K562 (cell line): ENCODE data around the gene OBSCN. TPM values are rescaled to one million over a fixed set of nuclear protein-coding genes. Genes with fewer than 3 reads are reported as not detected.
A peak's percentile ranks its signal among the peaks of the same experiment; 100 is the strongest.

Source experiments
- E2F6 ChIP-seq, 2 experiments: IDR thresholded peaks; 2 replicates each; pipeline ENCODE4 v1.6.1; 2011; ENCODE audit warnings: borderline replicate concordance in 1 of 2, control low read depth in 1 of 2, low read depth in 1 of 2, low read length in 1 of 2, mild to moderate bottlenecking in 1 of 2, mixed read lengths in 1 of 2, moderate library complexity in 1 of 2; ENCODE audit not compliant: insufficient read depth in 1 of 2, insufficient read length in 1 of 2, poor library complexity in 1 of 2, severe bottlenecking in 1 of 2; ENCODE audit errors: extremely low read depth in 1 of 2
- GABPB1 ChIP-seq: sonication (generic); formaldehyde crosslinking; IDR thresholded peaks from 2 replicates; pipeline ENCODE4 v1.8.0; 2022; ENCODE audit warnings: mild to moderate bottlenecking, missing genetic modification reagents
- L3MBTL2 ChIP-seq: fragments of 450-650 bp; IDR thresholded peaks from 2 replicates; pipeline ENCODE4 v1.6.1; 2016; ENCODE audit warnings: mild to moderate bottlenecking, moderate library complexity
- MGA ChIP-seq: fragments of 450-650 bp; IDR thresholded peaks from 2 replicates; pipeline ENCODE4 v1.6.1; 2016; ENCODE audit warnings: mild to moderate bottlenecking, moderate library complexity
- NCOA2 ChIP-seq, 2 experiments: fragments of 450-650 bp; IDR thresholded peaks; 2 replicates each; pipeline ENCODE4 v1.6.1; 2018; ENCODE audit warnings: mild to moderate bottlenecking in 2 of 2, moderate library complexity in 1 of 2; ENCODE audit not compliant: partially characterized antibody in 2 of 2
- NFXL1 ChIP-seq: fragments of 450-650 bp; formaldehyde crosslinking; IDR thresholded peaks from 2 replicates; pipeline ENCODE4 v1.4.0; 2021; ENCODE audit warnings: mild to moderate bottlenecking
- TSC22D4 ChIP-seq: fragments of 450-650 bp; IDR thresholded peaks from 2 replicates; pipeline ENCODE4 v1.6.1; 2016; ENCODE audit warnings: missing genetic modification characterization, missing biosample characterization, control low read depth
- polyA plus RNA-seq, 8 experiments: library from polyadenylated mRNA; depleted of rRNA in 4 of 8; stranded (reverse) in 5 of 8; unstranded in 3 of 8; fragments of >200 nt; fragmentation: Nextera tagmentation in 2 of 8; fragmentation: Illumina TruSeq in 1 of 8; extraction: Ambion mirVana in 2 of 8; extraction: Trizol in 1 of 8; gene quantifications; 2 replicates each; pipeline versions ENCODE4 v1.2.1 to v1.2.3, GENCODE V29; 2011 to 2014; ENCODE audit warnings: inconsistent platforms in 1 of 8, missing spikeins in 1 of 8
- total RNA-seq, 7 experiments: library from RNA; depleted of rRNA in 6 of 7; stranded (reverse); fragments of >200 nt in 6 of 7; fragmentation: Illumina TruSeq in 2 of 7; extraction: Trizol in 2 of 7; gene quantifications; 2 replicates each; pipeline versions ENCODE4 v1.2.1 to v1.2.3, GENCODE V29; 2011 to 2021; ENCODE audit warnings: low replicate concordance in 1 of 7

The OBSCN gene
- total and polyA plus RNA-seq, 9 of the 15 experiments (the other 6 are each of a cell fraction or from before 2014, with no cell fraction given): 0.18 to 19.7 (median 3.6) TPM

GRCh38 chr1:228293393-228293792 lies 85.5 kb downstream of the OBSCN start (continued):
- TF ChIP-seq MGA (peak; percentile 58), TSC22D4 (no peak), GABPB1 (CRISPR knock-in tag) (no peak), NFXL1 (CRISPR knock-in tag) (no peak), NCOA2 (IDR thresholded peaks at IDR 0.05; ENCODE audit: partially characterized antibody in 2 of 2) (no peak), L3MBTL2 (peak; percentile 28; the same call in 1 of the 2 replicates), E2F6 (IDR thresholded peaks at IDR 0.05; ENCODE audit: borderline replicate concordance in 1 of 2, extremely low read depth in 1 of 2, insufficient read depth in 1 of 2, insufficient read length in 1 of 2, low read depth in 1 of 2, low read length in 1 of 2, poor library complexity in 1 of 2, severe bottlenecking in 1 of 2) (peak; percentile 33 to 64)
- TF ChIP-seq, all 486 proteins: peak for 5
